SKM-1 (cell line): ENCODE results near the gene SUFU.
A peak's percentile ranks its signal among the peaks of the same experiment; 100 is the strongest.

Experiments
- DNase-seq: peaks from one replicate; lab custom pipeline; 2025; ENCODE audit not compliant: unreplicated experiment; lab: John Stamatoyannopoulos, UW

The SUFU gene

GRCh38 chr10:102632394-102633111 is 128.8 kb downstream of the SUFU start:
- no peak for DNase-seq

- peak; percentile 87 for DNase-seq
Measured at GRCh38 chr10:102633287-102633686, 129.5 kb downstream of the SUFU start.

GRCh38 chr10:102633848-102634247 is 130.1 kb downstream of the SUFU start:
- DNase-seq, result no peak

- no peak for DNase-seq
Measured at GRCh38 chr10:102634686-102635085, 130.9 kb downstream of the SUFU start.

DNA sequence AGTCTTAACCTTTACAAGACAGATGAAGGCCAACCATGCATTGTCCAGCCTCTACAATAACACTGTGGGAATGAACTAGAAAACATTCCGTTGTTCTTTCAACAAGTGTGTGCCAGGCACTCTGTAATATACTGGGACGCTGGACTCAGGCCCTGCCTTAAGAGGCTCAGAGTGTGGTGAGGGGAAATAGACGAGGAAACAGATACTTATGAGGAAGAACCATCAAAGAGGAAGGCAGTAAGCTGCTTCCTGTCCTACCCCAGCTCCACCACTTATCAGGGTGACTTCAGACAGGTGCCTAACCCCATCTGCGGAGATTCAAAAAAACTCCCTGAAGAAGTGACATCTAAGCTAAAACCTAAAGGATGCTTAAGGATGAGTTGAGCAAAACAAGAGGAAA is 131.6 kb downstream of the SUFU start:
- peak; percentile 81 for DNase-seq

- DNase-seq, result no peak
Measured at GRCh38 chr10:102639537-102639936, 135.8 kb downstream of the SUFU start.

DNA sequence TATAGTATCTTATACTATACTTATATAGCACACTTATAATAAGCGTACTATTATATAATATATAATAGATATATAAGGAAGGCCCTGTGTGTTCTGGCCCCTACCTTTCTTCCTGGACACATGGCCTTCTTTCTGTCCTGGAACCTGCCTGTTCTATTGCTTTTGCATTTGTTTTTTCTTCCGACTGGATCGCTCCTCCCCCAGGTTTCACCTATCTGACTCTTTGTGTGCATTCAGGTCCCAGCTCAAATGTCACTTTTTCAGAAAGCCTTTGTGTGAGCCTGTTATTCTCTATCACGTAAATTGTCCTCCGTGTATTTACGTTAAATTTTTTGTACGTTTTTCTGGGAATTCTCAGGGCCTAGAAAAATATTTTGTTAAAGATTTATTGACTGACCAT is 137.6 kb downstream of the SUFU start:
- no peak for DNase-seq

DNA sequence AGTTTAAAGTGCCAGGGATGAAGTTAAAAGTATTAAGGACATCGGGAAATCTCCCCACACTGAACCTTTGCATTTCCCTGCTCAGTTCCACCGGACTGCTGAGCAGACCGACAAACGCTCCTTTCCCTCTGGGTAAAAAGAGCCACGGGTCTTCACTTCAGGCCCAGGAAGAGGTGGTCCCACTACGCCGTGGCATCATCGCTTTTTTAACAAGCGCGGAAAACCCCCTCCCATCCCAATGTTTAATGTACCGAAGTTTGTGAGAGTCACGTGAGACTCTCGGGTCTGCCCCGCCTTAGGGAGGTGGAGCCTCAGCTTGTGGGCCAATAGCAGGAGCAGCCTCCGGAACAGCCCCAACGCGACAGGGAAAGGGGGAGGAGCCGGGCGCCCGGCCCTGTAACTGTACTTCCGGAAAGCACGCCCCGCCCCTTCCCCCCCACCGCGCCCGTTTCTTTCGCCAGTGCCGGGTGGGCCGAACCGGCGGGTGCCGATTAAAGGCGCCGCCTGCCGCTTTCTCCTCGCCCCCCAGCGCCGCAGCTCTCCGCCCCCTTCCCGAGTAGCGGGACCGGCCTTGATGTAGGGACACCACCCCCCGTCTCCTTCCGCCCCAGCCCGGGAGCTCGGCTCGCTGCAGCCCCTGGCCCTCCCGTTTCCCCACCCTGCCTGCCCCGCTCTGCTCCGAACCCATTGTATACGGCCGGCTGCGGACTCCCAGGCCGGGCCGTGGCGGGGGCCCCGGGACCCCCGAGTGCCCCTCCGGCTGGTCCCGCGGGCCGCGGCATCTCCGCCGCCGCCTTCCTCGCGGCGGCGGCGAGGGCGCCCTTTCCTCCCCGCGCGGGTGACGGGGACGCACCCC is 138.3 kb downstream of the SUFU start:
- peak; percentile 86 for DNase-seq

DNA sequence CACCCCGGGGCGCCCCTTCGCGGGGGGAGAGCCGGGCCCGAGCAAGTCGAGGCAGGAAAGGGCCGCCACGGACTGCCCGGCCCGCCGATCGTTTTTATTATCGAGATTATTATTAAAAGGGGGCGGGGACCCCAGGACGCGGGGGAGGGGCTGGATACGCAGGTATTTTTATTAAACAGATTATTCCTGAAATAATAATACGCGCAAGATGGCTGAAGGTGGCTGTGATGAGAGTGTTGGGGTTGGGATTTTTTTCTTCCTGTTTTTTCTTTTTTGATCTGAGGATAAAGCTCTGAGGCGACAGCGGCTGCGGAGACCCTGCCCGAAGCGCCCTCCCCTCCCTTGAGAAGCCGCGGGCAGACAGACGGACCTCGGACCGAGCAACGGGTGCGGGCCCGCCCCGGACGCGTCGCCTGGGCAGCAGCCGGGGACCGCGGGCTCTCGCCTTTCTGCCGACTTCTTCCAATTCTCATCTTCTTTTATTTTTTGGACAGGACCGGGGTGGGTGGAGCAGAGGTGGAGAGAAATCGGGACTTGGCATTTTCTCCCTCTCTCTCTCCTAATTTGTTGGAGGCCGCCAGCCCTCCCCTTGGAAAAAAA is 139.1 kb downstream of the SUFU start:
- no peak for DNase-seq

GRCh38 chr10:102643336-102644065 is 139.7 kb downstream of the SUFU start:
- peak; percentile 42 for DNase-seq

DNA sequence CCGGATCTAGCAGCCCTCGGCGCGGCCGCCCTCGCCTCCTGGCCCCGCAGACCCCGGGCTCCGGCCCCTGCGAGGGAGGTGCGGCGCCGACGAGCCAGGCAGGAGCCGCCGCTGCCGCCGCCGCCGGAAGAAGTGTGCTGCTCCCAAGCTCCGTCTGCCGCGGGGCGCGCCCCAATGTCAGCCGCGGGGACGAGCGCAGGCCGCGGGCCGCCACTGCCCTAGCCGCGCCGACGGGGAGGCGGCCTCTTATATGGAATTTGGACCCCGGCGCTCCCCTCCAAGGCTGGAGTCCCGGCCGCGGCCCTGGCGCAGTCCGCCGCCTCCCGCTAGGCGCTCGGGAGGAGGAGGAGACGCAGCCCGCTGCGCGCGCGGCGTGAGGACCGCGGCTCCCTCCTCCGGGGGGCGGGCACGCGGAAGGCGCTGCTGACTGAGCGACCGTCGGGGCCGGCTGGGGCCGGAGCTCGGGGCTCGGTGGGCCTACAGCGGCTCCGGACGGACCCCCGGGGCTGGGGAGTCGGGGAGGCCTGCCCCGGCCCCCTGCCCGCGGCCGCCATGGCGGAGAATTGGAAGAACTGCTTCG is 140.4 kb downstream of the SUFU start, which contains the start of gene TRIM8:
TRIM8 (plus strand) TSS at position 414 of the 580 bp plus-strand sequence; CDS start at position 553, 139 bp downstream.
- DNase-seq, result no peak

DNA sequence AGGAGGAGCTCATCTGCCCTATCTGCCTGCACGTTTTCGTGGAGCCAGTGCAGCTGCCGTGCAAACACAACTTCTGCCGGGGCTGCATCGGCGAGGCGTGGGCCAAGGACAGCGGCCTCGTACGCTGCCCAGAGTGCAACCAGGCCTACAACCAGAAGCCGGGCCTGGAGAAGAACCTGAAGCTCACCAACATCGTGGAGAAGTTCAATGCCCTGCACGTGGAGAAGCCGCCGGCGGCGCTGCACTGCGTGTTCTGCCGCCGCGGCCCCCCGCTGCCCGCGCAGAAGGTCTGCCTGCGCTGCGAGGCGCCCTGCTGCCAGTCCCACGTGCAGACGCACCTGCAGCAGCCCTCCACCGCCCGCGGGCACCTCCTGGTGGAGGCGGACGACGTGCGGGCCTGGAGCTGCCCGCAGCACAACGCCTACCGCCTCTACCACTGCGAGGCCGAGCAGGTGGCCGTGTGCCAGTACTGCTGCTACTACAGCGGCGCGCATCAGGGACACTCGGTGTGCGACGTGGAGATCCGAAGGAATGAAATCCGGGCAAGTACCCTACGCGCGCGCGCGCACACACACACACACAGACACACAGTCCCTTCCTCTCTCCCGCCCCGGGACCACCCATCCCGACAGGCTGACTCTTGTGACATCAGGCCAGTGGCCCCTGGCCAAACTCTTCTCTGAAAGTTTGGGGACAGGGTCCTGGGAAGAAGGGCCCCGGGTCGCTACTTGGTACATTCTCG is 141.0 kb downstream of the SUFU start:
- DNase-seq, result no peak

- DNase-seq, result peak; percentile 75
Measured at GRCh38 chr10:102645388-102645740, 141.6 kb downstream of the SUFU start.

- DNase-seq, result peak; percentile 91
Measured at GRCh38 chr10:102645741-102646609, 142.2 kb downstream of the SUFU start.

DNA sequence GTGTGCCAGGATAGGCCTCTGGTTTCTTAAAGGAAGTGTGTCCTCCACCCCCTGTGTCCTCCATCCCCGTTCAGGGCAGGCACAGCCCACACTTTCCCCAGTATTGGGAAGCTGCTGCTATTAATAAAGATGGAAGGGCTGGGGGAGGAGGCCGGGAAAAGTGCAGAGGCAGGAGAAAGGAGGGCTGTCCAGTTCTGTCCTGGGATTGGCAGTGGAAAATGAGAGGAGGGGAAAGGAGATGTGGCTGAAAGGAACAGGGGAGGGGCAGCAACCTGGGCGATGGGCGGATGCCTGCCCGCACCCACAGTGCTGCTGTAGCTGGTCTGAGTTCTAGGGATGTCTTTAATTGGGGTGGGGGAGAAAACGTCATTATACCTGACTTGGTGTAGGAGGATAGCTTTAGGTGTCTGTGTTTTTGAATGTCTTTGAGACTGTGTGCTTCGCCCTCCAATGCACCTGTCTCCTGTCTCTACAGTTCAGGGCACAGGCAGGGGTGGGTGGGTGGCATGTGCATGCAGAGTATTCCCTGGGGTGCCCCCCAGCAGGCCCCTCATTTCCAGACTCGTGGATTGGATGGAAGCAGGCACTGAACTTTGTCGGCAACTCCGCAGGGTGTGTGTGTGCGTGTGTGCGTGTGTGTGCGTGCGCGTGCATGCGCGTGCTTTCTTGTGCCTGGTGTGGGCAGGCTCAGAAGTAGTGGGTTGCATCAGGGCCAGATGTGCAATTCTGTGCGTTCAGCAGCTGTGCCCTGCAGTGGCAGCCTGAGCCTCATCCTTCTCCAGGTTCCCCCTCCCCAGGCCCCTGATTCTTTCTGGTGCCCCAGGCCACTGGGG is 143.1 kb downstream of the SUFU start:
- no peak for DNase-seq

GRCh38 chr10:102647443-102648268 is 143.9 kb downstream of the SUFU start:
- DNase-seq, result no peak

- DNase-seq, result no peak
Measured at GRCh38 chr10:102648269-102648888, 144.6 kb downstream of the SUFU start.
